BE2C (cell line): ENCODE results near the gene MAP4.

Experiments used
- DNase-seq: peaks from one replicate; pipeline ENCODE4 v3.0.0-alpha.2; 2020
- H3K27me3 ChIP-seq: fragments of 250-450 bp; sonication (Bioruptor Pico); 2 replicates; pipeline ENCODE4 v1.5.1; 2020; ENCODE audit warnings: mild to moderate bottlenecking
- H3K36me3 ChIP-seq: fragments of 250-450 bp; sonication (Bioruptor Pico); 2 replicates; pipeline ENCODE4 v1.5.1; 2020; ENCODE audit warnings: mild to moderate bottlenecking
- H3K4me1 ChIP-seq: fragments of 250-450 bp; sonication (Bioruptor Pico); 2 replicates; pipeline ENCODE4 v1.5.1; 2020
- H3K4me3 ChIP-seq: 2 replicates; pipeline ENCODE4 v1.5.1; 2011; ENCODE audit warnings: low read depth, low read length
- H3K9me3 ChIP-seq: fragments of 250-450 bp; sonication (Bioruptor Pico); 2 replicates; pipeline ENCODE4 v1.5.1; 2020
- TF ChIP-seq, protein P1 (sequence below): IDR thresholded peaks from 2 replicates; pipeline ENCODE4 v1.5.1; 2012; ENCODE audit warnings: mild to moderate bottlenecking, low read depth, low read length

Gene MAP4

DNA sequence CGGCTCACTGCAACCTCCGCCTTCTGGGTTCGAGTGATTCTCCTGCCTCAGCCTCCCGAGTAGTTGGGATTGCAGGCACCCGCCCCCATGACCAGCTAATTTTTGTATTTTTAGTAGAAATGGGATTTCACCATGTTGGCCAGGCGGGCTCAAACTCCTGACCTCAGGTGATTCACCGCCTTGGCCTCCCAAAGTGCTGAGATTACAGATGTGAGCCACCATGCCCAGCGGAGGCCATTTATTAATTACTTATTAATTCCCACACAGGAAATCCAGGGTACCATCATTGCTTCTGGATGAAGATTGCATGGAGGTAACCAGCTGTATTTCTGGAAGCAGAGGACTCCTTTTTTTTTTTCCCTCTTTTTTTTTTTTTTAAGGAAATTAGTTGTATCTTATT lies 37.8 kb downstream of the MAP4 start:
- Histone ChIP-seq H3K9me3 (no peaks in the 10 kb centered on the region), H3K4me3 (no peak overlapping the region), H3K27me3 (no peaks in the 10 kb centered on the region), H3K36me3 (no peaks in the 10 kb centered on the region), H3K4me1 (no peaks in the 10 kb centered on the region)
- DNase-seq = no peak
- TF ChIP-seq, protein P1, sequence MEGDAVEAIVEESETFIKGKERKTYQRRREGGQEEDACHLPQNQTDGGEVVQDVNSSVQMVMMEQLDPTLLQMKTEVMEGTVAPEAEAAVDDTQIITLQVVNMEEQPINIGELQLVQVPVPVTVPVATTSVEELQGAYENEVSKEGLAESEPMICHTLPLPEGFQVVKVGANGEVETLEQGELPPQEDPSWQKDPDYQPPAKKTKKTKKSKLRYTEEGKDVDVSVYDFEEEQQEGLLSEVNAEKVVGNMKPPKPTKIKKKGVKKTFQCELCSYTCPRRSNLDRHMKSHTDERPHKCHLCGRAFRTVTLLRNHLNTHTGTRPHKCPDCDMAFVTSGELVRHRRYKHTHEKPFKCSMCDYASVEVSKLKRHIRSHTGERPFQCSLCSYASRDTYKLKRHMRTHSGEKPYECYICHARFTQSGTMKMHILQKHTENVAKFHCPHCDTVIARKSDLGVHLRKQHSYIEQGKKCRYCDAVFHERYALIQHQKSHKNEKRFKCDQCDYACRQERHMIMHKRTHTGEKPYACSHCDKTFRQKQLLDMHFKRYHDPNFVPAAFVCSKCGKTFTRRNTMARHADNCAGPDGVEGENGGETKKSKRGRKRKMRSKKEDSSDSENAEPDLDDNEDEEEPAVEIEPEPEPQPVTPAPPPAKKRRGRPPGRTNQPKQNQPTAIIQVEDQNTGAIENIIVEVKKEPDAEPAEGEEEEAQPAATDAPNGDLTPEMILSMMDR = no peak

DNA sequence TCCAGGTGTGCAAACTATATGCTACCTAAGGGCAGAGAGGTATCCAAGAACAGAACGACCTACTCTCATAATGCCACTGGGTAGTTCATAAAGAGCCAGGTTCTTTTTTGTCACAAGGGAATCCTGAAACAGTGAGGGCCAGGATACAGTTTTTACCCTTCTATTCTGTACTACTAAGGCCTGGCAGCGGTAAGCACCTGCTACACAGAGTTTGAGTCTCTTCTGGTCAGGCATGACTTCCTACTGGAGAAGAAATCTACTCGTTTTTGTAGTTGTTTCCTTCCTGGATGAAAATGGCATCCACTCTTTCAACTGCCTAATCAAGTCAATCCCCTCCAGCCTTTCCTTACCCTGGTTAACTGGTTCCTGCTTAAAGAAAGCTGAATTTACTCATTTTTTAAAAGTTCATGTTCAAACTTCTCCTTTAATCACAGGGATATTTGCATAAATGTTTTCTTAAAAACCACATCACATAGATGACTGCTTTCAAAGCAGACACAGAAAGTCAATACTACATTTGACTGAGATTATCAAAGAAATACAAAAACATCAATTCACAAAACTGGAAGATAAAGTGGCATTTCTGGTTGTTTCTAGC lies 40.0 kb downstream of the MAP4 start:
- TF ChIP-seq, protein P1 = no peak
- Histone ChIP-seq H3K4me1 (no peaks in the 10 kb centered on the region), H3K9me3 (no peaks in the 10 kb centered on the region), H3K27me3 (no peaks in the 10 kb centered on the region), H3K36me3 (no peaks in the 10 kb centered on the region), H3K4me3 (no peak overlapping the region)
- DNase-seq = no peak

DNA sequence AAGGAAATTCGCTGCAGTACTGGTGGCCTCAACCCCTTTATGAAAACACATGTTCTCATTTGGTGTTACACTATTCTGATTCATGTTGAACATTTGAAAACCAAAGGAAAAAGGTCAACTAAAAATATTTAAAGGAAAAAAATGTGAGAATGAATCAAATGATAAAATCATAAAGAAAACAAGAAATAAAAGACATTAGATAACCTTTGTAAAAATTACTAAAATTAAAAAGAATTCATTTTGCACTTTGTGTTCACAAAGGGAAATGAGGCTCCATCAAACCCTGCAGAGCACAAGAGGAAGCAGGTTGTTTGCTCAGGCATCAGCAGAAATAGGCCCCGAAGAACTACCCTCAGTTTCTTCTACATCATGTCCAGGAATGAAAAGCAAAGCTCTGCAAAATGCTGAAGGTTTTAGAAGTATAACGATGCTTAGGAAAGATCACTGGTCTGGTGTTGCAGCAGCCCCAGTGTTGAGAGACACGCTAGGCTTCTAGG lies 41.2 kb downstream of the MAP4 start:
- H3K4me1 ChIP-seq = no peaks in the 10 kb centered on the region
- TF ChIP-seq, protein P1 = no peak
- no peaks in the 10 kb centered on the region for H3K27me3 ChIP-seq
- no peak overlapping the region for H3K4me3 ChIP-seq
- no peak for DNase-seq
- H3K9me3 ChIP-seq = no peaks in the 10 kb centered on the region
- no peaks in the 10 kb centered on the region for H3K36me3 ChIP-seq

DNA sequence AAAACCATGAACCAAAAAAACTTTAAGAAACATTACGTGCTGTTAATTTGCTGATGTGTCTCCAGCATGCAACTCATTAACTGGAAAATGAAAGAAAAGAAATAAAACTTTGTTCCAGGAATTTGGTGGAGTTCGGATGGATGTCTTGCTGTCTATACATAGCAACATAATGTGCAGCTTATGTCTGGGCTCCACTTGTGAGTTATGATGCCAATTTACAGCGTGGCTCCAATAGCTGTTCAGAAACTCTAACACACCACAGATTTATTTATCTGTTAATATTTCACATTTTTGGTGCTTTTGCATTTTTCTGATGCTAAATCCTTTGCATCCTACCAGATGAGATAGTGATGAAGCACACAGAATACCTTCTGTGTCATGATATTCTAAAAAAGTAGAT lies 45.1 kb downstream of the MAP4 start:
- no peak for DNase-seq
- H3K27me3 ChIP-seq = no peaks in the 10 kb centered on the region
- H3K4me1 ChIP-seq = no peaks in the 10 kb centered on the region
- H3K36me3 ChIP-seq = no peaks in the 10 kb centered on the region
- H3K4me3 ChIP-seq = no peak overlapping the region
- no peaks in the 10 kb centered on the region for H3K9me3 ChIP-seq
- TF ChIP-seq, protein P1 = no peak

DNA sequence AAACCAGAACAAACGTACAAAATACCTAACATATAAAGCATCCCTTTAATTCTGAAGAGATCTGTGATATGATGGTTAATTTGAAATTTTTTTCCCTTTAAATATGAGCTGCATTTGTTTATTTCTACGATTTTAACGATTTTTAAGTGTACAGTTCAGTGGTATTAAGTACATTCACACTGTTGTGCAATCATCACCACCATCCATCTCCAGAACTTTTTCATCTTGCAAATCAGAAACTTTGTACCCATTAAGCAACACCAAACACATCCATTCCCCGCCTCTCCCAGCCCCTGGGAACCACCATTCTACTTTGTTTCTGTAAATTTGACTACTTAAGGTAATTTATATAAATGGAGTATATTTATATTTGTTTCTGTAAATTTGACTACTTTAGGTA lies 51.5 kb downstream of the MAP4 start:
- peaks cover 4% of the 10 kb centered on the region; the same call in 1 of the 2 replicates for H3K4me1 ChIP-seq
- no peak for DNase-seq
- TF ChIP-seq, protein P1 = no peak
- H3K4me3 ChIP-seq = no peak overlapping the region
- no peaks in the 10 kb centered on the region for H3K27me3 ChIP-seq
- no peaks in the 10 kb centered on the region for H3K36me3 ChIP-seq
- no peaks in the 10 kb centered on the region for H3K9me3 ChIP-seq

DNA sequence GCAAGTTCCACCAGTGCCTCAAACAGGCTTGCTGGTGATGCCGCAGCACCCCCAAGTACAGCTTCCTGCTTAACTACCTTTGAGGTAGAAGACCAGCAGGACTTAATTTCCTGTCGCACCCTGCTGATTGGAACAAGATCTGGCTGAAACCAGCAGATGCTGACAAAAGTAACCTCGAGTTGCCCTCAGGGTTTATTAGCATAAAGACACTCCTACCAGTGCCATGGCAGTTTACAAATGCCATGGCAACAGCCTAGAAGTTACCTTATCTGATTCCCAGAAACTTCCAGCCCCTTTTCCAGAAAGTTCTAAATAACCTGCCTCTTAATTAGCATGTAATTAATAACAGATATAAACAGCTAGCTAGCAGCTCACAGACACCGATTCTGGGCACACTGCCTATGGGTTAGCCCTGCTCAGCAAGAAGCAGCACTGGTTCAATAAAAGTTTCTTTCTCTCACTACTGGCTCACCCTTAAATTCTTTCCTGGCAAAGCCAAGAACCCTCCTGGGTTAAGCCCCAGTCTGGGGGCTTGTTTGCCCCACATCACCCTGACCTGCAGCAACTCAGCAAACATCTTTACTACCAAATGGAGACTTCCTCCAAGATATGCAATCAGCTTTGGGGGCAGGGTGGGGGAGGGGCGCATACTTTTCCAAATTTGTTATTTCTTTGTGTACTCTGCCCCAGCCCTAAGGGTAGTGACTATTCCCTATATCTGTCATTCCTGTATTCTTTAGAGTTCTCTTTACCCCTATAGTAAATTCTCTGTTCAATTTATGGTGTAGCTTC lies 54.2 kb downstream of the MAP4 start:
- peak; percentile 20 for DNase-seq
- H3K27me3 ChIP-seq = no peaks in the 10 kb centered on the region
- H3K4me1 ChIP-seq = peaks cover 4% of the 10 kb centered on the region; the same call in 1 of the 2 replicates
- H3K4me3 ChIP-seq = no peak overlapping the region
- TF ChIP-seq, protein P1 = no peak
- H3K9me3 ChIP-seq = no peaks in the 10 kb centered on the region
- no peaks in the 10 kb centered on the region for H3K36me3 ChIP-seq
